ENCODE measurements around the gene TCF7L2.

Gene TCF7L2

DNA sequence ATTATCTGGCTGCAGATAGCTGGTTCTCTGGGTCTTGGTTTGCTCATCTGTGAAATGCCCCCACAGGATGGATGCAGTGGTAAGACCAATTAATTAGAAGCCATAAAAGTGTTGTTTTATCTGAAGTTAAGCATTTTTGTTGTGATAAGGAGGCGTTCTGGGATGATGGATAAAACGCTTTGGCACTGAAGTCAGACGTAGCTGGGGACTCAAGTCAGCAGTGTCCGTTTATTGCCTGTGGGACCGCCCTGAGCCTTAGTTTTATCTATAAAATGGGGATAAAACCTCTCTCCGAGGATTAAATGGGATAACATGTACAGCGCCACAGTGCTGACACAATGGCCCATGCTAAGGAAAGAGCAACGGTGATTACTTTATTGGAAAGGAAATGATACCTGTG lies 34.7 kb downstream of the TCF7L2 start:
- TF ChIP-seq CTCF (IDR thresholded peaks at IDR 0.05) = no peak

DNA sequence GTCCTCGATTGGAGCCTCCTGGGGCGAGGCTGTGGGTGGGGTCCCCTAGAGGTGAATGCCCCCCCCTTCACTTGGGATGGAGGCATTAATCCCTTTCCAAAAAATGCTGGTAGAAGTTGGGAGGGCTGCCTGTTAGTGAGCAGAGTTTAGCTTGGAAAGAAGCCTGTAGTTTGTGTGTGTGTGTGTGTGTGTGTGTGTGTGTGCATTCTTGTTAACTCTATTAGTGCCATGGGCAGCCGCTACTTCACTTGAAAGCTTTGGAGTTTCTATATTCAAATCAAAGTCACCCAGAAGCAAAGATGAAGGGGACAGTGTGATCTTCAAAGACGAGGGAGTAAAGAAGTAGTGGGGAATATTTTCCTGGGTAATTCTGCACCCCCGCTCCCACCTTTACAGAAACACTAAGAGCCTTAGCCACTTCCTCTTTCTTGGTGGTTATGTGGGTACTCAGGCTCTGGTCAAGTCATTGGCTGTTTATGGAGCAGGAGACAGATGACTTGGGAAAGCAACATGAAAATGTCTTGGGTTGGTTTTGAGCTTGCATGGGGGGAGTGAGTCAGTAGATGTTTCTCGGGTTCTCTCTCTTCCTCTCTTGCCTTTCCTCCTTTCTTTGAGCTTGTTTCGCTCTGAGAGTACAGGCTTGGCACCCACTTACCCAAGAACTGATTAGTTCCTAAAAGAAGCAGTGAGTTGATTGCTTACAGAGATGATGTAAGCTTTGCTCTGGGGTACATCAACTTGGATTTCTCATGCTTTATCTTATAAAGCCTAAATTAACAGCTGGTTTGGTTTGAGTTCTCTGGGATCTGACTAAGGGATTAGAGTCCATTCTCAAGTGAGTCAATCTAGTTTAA lies 35.9 kb downstream of the TCF7L2 start:
- TF ChIP-seq CTCF (IDR thresholded peaks at IDR 0.05) = no peak

DNA sequence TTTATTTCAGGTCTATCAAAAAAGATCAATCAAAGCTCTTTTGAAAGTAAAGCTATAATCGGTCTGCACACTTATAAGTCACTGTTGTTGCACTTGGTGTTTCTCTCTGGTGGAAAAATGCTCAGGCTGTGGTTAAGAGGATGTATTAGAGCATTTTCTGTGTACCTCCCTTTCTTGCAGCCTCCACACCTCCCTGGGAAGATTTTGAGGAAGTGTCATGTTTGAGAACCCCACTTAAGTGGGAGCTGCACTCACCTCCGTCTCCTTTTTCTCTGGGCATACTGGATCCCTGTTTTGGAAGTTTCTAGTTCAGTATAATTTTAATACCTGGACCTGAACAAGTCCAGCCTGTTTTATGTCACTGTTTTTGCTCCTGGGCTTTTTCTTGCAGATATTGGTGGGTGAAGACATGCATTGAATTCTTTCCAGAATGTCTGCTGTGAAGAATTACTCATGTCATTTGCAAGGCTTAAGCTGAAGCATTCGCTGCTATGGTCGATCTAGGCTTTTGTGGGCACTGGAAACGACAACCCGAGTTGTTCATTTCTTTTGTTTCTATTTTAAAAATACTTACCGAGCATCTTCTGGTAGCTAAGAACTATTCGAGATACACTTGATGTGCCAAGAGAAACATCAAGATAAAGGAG lies 36.6 kb downstream of the TCF7L2 start:
- no peak for TF ChIP-seq CTCF (IDR thresholded peaks at IDR 0.05)

GRCh38 chr10:112988839-112989406 lies 38.9 kb downstream of the TCF7L2 start:
- TF ChIP-seq CTCF (IDR thresholded peaks at IDR 0.05) = no peak

DNA sequence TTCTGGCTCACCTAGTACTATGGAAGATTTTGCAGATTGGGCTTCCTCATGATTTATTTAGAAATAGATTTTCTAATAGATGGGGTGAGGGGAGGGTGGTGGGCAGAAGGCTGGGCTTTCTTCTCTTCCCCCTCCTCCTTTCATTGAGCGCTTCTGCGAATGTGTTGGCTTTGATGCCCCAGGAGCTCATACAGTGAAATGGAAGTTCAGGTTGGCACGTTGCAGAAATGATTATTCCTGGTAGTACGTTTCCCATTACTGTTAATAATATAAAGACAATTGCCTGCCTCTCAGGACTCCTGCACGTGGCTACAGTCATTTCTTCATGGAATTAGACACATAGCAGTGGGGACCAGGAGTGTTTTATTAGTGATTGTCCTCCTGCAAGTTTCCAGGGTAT lies 39.8 kb downstream of the TCF7L2 start:
- no peak for TF ChIP-seq CTCF (IDR thresholded peaks at IDR 0.05)

DNA sequence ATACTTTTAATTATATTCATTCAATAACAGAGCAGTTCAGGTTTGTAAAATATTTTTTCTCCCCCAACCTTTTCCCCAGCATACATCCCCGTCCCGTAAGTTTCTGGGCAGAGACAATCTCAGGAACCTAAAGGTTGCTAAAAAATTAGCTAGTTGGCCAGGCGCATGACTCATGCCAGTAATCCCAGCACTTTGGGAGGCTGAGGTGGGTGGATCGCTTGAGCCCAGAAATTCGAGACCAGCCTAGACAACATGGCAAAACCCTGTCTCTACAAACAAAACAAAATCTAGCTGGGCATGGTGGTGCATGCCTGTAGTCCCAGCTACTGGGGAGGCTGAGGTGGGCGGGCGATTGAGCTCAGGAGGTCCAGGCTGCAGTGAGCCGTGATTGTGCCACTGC lies 40.2 kb downstream of the TCF7L2 start:
- no peak for TF ChIP-seq CTCF (IDR thresholded peaks at IDR 0.05)

GRCh38 chr10:112991888-112992491 lies 41.9 kb downstream of the TCF7L2 start:
- no peak for TF ChIP-seq CTCF (IDR thresholded peaks at IDR 0.05)

All from LNCAP (cell line).